ENCODE measurements around the gene CANX. TPM values are rescaled to one million over a fixed set of nuclear protein-coding genes. Genes with fewer than 3 reads are reported as not detected.

Gene CANX
- polyA plus RNA-seq, 1 experiment = 502 TPM

DNA sequence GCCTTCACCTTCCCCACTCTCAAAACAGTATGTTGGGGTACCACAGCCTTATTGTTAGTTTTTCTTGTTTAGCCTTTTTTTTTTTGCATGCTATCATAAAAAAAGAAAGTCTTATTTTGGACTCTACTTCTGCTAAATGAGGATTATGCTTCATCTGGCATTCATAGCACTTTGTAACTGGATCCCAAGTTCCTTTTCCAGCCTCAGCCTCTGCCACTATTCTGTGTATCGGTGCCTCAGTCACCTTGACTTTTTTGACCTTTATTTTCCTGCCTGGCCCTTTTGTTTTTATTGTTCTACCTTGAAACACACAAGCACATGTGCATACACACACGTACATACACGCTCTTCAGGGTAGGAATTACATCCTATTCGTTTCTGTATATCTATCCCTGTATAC lies 25.4 kb downstream of the CANX start:
- Histone ChIP-seq H3K36me3 (ENCODE audit: control insufficient read depth, insufficient read depth, low read length) (peaks cover 32% of the 10 kb centered on the region), H3K27me3 (ENCODE audit: control insufficient read depth, insufficient read depth, low read length) (no peaks in the 10 kb centered on the region), H3K4me3 (ENCODE audit: low read depth, low read length) (no peak overlapping the region)
- TF ChIP-seq, protein P1, sequence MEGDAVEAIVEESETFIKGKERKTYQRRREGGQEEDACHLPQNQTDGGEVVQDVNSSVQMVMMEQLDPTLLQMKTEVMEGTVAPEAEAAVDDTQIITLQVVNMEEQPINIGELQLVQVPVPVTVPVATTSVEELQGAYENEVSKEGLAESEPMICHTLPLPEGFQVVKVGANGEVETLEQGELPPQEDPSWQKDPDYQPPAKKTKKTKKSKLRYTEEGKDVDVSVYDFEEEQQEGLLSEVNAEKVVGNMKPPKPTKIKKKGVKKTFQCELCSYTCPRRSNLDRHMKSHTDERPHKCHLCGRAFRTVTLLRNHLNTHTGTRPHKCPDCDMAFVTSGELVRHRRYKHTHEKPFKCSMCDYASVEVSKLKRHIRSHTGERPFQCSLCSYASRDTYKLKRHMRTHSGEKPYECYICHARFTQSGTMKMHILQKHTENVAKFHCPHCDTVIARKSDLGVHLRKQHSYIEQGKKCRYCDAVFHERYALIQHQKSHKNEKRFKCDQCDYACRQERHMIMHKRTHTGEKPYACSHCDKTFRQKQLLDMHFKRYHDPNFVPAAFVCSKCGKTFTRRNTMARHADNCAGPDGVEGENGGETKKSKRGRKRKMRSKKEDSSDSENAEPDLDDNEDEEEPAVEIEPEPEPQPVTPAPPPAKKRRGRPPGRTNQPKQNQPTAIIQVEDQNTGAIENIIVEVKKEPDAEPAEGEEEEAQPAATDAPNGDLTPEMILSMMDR (IDR thresholded peaks at IDR 0.05; ENCODE audit: insufficient read depth, low read depth, low read length) = no peak
- POLR2A ChIA-PET = no interaction called here
- no peak for DNase-seq (ENCODE audit: low read depth)
- CTCF ChIA-PET = interaction anchor here (0.6 kb wide), 1 partner anchor 134 kb away, joined by 3 read pairs; no protein-coding TSS in a partner anchor

DNA sequence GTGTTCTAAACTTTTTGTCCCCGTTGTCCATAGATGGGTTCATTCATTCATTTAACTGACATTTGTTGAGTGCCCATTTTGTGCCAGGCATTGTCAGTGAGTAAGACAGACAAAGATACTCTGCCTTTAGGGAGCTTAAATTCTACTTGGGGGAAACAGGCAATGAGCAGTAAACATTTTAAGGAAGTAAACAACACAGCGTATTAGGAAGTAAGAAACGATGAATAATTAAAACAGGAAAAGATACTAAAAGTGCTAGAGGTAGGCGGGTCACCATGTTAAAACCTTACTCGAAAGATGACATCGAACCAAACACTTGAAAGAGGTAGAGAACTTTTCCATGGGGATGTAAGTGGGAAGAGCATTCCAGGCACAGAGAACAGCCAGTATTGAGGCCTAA lies 28.3 kb downstream of the CANX start:
- ChIA-PET CTCF (no interaction called here), POLR2A (no interaction called here)
- H3K27me3 ChIP-seq (ENCODE audit: control insufficient read depth, insufficient read depth, low read length) = no peaks in the 10 kb centered on the region
- no peak overlapping the region for H3K4me3 ChIP-seq (ENCODE audit: low read depth, low read length)
- TF ChIP-seq, protein P1 (IDR thresholded peaks at IDR 0.05; ENCODE audit: insufficient read depth, low read depth, low read length) = no peak
- no peak for DNase-seq (ENCODE audit: low read depth)
- peaks cover 20% of the 10 kb centered on the region for H3K36me3 ChIP-seq (ENCODE audit: control insufficient read depth, insufficient read depth, low read length)

DNA sequence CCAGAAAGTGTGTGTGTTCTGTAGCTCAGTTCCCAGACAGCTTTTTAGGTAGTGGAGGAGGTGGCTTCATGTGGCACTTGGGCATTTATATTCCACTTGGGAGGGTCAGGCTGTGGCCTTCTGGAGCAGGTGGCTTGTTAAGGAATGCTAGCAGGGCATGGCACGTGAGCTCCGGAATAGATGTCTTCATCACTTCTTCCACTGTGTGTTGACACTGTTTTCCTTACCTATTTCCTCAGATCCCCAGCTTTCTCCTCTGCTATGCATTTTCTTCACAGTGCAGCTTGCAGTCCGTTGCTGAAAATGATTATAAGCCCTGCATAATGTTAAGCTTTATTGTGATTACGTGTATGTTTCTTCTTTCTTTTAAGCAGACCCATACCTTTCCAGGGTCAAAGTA lies 30.5 kb downstream of the CANX start:
- CTCF ChIA-PET = interaction anchor here (1.0 to 1.6 kb wide), 3 partner anchors 9 to 25 kb away, joined by 3 read pairs; no protein-coding TSS in a partner anchor
- Histone ChIP-seq H3K27me3 (ENCODE audit: control insufficient read depth, insufficient read depth, low read length) (no peaks in the 10 kb centered on the region), H3K36me3 (ENCODE audit: control insufficient read depth, insufficient read depth, low read length) (peaks cover 14% of the 10 kb centered on the region), H3K4me3 (ENCODE audit: low read depth, low read length) (no peak overlapping the region)
- TF ChIP-seq, protein P1 (IDR thresholded peaks at IDR 0.05; ENCODE audit: insufficient read depth, low read depth, low read length) = no peak
- POLR2A ChIA-PET = no interaction called here
- DNase-seq (ENCODE audit: low read depth) = no peak

DNA sequence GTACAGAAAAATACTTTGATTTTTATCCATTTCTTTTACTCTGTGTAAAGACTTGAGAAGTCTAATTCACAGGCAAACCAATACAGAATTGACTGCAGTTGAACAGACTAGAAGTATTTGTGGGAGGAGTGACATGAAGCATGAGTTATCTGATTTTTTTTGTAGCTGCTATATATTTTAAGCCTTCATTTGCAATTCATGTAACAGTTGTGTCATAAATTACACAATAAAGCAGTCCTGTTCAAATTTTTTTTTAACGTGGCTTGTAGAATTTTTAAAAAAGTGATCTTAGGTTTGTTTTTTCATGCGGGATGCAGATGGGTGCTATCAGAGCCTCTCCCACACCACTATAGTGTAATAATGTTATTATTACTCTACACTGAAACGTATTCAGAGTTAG lies 31.0 kb downstream of the CANX start:
- peaks cover 11% of the 10 kb centered on the region for H3K36me3 ChIP-seq (ENCODE audit: control insufficient read depth, insufficient read depth, low read length)
- H3K27me3 ChIP-seq (ENCODE audit: control insufficient read depth, insufficient read depth, low read length) = no peaks in the 10 kb centered on the region
- TF ChIP-seq, protein P1 (IDR thresholded peaks at IDR 0.05; ENCODE audit: insufficient read depth, low read depth, low read length) = no peak
- no peak overlapping the region for H3K4me3 ChIP-seq (ENCODE audit: low read depth, low read length)
- POLR2A ChIA-PET = no interaction called here
- CTCF ChIA-PET = interaction anchor here (1.0 to 1.6 kb wide), 3 partner anchors 9 to 25 kb away, joined by 3 read pairs; no protein-coding TSS in a partner anchor
- no peak for DNase-seq (ENCODE audit: low read depth)

DNA sequence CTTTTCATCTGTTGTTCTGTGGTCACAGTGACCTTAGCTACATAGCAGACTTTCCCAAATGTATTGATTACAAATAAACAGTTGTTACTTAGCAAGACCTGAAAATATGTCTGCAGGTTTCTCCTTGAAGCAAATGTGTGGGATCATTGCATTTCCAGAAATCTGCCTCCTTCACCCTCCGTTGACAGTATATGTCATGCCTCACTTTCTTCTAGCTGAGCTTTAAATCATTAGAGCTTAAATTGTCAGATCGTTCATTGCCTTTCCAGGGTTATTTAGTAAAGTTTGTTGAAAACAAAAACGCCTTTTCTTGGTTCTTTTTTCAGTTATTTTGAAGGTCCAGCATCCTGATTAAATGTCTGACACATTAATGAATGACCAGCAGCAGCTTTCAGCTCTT lies 31.6 kb downstream of the CANX start:
- DNase-seq (ENCODE audit: low read depth) = no peak
- H3K36me3 ChIP-seq (ENCODE audit: control insufficient read depth, insufficient read depth, low read length) = peaks cover 8% of the 10 kb centered on the region
- H3K27me3 ChIP-seq (ENCODE audit: control insufficient read depth, insufficient read depth, low read length) = no peaks in the 10 kb centered on the region
- no peak overlapping the region for H3K4me3 ChIP-seq (ENCODE audit: low read depth, low read length)
- TF ChIP-seq, protein P1 (IDR thresholded peaks at IDR 0.05; ENCODE audit: insufficient read depth, low read depth, low read length) = no peak
- CTCF ChIA-PET = interaction anchor here (1.1 to 1.6 kb wide), 2 partner anchors 10 to 26 kb away, joined by 3 read pairs; no protein-coding TSS in a partner anchor
- POLR2A ChIA-PET = no interaction called here

Data from BJ (cell line).